ENCODE measurements around the gene SIRT5.

SIRT5 gene

DNA sequence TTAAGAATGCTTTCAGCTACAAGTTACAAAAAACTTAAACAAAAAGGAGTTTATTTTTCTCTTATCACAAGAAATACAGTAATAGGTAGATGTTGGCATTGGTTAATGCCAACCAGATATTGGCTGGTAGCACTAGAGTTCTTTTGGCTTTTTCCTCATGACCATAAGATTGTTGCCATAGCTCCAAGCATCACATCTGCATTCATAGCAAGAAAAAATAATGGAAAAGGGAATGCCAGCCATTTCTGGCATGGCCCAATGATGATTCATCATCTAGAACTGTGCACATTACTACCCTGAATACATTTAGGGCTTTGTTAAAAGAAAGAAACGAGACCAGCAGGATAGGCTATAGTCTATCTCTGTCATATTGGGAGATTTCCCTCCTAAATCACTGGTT lies 20.8 kb upstream of the SIRT5 start:
- DNase-seq (ENCODE audit: low spot score), result no peak

DNA sequence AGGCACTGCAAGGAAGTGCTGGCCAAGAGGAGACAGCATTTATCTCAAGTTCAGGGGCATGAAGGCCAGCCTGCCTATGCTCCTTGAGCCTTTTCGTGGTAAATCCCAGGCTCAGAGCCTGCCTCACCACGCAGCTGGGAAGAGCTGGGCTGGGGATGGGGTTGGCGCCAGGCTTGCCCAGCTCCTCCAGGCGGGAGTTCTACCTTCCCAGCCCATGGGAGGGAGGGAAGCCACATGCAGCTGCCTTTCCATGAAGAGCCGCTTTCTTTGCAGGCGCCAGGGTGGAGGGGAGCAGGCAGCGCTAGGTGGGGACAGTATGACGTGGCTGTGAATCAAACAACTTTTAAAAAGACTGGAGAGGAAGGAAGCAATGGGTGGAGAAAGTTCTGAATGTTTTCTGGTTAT lies 19.5 kb upstream of the SIRT5 start:
- peak; percentile 74 for DNase-seq (ENCODE audit: low spot score)

DNA sequence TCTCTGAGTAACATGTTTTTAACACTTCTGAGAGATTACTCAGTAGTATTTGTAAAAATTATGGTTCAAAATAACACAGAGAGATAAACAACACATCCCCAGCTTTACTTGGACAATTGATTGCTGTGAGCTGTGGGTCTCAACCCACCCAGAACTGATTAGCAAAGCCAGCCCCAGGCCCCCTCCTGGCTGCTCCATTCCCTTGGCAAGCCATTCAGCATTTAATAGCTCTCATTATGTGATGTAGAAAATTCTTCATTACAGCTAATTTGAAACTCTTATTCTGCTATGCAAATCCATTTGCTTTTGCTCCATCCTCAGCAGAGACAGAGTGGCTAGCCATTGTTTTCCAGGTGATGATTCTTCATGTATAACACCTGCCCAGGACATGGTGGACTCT lies 16.6 kb upstream of the SIRT5 start:
- no peak for DNase-seq (ENCODE audit: low spot score)

DNA sequence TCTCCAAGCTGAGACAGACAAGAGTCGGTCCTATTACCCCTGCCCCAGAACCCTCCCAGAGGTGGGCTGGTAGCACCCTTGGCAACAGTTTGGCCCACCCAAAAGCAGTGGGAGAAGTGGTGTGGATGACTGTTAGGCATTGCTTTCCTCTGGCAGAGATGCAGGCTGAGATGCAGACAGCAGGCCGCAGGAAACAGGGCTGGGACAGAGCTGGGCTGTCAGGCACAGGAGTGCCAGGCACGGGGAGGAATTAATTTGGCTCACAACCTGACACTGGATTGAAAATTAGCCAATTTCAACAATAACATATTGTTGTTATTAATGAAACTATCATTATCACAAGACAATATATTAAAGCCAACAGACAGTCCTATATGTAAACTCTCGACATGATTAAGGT lies 15.7 kb upstream of the SIRT5 start:
- DNase-seq (ENCODE audit: low spot score), result no peak

DNA sequence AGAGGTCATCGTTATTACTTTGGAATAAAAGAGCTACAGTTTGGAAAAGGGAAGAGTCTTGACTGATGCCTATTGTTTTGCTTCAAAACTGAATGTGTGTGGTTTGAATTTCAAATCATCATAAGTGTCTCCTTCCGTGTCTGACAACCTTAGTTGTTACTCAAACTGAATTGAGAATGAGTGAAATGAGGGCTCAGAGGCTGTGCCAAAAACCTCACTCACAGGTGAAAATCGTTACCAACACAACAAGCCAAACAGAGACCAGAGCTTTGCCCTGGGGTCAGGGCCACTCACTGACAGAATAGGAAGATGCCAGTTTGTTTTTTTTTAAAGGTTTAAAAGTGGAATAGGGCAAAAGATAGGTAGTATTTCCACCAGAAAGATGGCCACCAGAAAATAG lies 15.2 kb upstream of the SIRT5 start:
- DNase-seq (ENCODE audit: low spot score), result no peak

DNA sequence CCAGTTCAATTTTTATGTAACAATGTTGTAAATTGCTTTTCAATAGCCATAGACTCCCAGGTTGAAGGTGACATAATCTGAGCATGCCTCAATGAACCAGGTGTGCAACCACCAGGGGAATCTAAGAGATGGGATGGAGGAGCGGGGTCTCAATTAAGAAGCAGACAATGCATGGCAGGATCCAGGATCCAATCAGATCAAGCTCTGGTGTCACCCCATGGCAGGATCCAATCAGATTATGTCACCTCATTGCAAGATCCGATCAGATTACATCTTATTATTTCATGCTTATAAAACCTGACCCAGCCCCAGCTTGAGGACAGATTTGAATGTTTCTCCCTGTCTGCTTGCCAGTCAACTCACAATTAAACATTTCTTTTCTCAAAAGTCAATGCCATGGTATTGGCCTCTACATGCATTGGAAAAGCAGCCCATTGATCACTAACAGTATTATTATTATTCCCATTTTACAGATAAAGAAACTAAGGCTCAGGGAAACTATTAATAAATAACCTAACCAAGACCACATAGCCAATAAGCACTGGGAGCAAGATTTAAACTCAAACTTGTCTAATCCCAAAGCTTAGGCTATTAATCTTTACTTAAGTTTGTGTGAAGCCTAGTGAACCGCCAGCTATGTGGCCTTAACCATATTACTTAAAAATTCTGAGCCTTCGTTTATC lies 14.3 kb upstream of the SIRT5 start:
- DNase-seq (ENCODE audit: low spot score), result no peak

DNA sequence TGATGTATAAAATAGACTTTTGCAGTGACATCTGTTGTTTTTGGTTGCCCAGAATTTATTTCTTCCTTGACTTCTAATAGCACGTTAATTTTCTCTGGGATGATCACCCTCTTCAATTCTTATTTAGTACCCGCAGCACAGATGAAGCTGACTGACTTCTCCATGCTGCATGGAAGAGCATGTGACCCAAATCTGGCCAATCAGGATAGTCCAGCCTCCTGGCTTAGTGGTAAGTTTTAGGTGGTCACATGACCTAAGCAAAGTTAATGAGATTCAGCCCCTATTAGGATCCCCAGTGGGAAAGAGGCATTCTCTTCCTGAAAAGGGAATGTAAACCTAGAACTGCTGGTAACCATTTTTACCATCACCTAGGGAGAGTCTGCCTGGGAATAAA lies 13.8 kb upstream of the SIRT5 start:
- no peak for DNase-seq (ENCODE audit: low spot score)

DNA sequence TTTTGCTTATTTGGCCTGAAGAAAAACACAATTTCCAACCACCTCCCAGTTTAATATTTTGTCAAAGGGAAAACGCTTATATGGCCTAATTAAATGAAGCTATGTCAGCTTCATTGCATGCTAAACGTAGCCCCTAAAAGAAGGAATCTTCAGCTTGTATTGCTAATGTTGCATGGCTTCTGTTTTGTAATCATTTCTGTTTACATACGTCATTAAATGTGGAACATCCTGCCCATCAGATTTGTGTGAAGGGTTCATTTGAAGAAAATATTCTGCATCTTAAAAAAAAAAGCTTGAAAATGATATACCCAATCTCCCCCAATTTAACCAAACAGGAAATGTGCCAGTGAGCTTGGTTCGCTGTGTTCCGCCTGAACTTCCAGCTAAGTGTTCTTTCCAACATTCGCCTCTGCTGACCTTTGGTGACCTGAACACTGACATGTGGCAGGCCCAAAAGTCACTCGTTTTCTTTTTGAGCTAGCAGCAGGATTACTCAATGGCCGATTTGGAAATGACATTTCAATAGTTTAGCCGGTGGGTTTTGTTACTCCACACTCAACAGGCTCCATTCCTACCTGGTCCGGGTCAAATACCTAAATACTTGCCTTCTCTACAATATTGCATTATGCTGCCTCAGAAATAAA lies 12.7 kb upstream of the SIRT5 start:
- DNase-seq (ENCODE audit: low spot score), result no peak

DNA sequence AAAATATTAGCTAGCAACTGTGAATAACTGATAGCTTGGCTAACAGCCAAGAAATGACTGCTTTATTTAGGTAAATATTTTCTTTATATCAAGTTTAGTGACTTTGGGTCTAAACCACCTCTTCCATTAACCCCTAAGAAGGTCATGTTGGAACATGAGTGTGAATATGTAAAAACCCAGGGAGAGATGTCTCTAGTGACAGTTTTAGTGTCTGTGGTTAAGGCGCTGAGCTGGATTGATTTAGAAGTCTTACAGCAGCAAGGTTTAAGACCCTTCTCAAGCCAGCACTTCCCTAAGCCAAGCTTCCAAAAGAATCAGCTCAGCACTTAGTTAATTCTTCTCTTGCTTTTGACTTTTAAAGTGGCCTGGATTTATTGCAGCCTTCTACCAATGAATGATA lies 11.4 kb upstream of the SIRT5 start:
- no peak for DNase-seq (ENCODE audit: low spot score)

DNA sequence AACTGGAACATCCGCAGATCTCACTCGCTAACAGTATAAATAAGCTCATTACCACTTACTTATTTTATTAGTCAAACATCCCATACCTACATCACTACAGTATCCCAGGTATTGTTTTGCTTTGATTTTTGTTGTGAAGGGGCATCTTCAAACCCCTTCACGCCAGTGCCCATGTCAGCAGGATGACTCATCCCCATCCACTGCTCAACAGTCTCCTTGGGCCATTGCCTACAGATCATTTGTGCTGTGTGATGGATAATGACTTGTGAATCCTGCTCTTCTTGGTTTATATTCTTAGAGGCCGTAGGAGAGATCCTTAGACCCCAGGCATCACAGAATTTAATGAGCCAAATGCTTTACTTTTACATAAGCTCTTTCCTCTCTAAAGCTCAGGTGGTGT lies 8.5 kb upstream of the SIRT5 start:
- no peak for DNase-seq (ENCODE audit: low spot score)

DNA sequence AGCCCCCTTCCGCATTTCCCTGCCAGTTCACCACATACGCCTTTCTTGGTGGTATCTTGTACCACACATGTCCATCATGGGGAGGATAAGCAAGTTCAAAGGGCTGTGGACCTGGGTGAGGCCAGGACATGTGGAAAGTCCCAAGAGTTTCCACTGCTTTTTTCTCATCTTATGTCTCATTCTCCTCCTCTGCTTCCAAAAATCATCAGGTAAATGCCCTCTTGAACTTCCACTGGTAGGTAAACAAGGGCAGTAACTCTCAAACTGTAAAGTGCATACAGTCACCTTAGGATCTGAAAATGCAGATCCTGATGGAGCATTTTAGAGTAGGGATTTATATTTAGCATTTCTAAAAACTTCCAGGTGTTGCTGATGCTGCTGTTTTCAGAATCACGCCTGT lies 7.9 kb upstream of the SIRT5 start:
- DNase-seq (ENCODE audit: low spot score), result no peak

DNA sequence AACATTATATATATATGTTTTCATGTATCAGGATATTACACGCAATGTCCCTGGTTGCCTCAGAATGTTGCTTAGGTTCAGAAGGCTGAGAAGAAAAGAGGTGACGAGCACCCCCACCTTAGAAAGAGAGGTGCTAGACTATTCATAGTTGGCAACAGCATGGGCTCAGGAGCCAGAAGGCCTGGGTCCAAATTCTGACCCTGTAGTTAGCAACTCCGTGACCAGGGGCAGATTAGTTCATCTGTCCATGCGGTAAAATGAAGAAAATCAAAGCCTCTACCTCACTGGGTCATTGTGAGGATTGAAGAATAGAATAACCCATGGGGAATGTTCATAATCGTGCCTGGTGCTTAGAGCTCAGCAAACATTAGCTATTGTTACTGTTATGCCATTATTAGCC lies 5.4 kb upstream of the SIRT5 start:
- DNase-seq (ENCODE audit: low spot score), result no peak

DNA sequence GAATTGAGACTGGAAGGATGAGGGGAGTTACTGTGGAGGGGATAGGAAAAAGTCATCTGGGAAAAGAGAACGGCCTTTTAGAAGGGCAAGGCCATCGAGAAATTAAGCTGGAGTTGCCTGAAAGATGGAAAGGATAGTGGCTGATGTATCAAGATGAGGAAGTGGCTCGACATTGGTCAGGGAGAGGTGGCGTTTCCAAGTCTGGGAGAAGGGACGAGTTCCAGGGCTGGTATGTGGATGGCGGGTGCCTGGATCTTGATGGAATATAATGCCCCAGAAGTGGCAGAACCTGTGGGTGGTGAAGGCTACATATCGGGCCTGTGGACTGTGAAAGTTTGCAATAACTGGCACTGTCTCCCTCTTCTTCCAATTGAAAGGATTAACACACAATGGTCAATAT lies 2.2 kb upstream of the SIRT5 start:
- DNase-seq (ENCODE audit: low spot score), result no peak

DNA sequence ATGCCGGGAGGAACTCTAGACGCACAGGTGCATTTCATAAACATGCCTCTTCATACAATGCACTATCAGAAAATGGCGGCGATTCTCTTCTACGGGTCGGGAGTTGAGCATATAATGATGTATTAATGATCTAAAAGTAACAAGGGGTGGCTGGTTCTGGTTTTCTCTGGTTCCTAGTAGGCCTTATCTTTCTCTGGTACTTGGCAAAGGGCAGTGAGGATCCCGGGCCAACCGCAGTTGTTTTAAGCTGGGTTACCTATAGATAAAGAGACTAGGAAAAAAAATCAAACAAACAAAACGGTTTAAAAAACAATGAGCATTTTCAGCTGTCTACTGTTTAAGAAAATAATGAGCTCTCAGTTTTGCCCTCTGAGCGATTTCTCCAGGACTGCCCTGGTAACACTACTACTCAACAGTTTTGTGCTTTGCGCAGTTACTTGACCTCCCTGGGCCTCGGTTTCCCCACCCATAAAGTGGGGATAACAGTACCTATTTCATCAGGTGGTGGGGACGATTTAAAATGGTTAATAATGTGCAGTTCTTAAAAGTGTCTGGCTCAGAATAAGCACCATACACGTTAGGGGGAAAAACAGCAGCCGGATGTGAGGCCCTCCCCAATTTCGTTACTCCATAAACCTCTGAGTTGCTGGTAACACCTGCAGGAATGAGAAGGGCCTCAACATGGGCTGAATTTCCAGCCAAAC lies 1.3 kb upstream of the SIRT5 start:
- DNase-seq (ENCODE audit: low spot score), result no peak

DNA sequence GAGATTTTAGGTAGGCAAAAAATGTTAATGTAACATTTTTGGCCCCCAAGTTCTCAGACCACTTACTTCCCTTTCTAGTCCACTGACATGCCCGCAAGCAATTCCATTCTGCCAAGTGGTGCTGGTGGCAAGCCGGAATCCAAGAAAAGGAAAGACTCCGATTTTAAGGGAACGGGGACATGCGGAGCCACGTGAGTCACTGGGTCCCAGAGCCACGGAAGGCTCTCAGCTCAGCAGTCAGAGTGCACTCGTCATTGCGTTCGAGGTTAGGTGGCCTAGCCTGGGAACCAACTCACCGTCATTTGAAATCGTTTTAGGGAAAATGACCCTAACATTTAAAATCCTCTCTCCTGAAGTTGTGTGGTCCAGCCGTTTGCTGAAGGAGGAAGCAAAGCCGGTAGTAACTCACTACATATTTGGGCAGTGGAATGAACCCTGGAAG lies 711 bp upstream of the SIRT5 start:
- DNase-seq (ENCODE audit: low spot score), result peak; percentile 65

DNA sequence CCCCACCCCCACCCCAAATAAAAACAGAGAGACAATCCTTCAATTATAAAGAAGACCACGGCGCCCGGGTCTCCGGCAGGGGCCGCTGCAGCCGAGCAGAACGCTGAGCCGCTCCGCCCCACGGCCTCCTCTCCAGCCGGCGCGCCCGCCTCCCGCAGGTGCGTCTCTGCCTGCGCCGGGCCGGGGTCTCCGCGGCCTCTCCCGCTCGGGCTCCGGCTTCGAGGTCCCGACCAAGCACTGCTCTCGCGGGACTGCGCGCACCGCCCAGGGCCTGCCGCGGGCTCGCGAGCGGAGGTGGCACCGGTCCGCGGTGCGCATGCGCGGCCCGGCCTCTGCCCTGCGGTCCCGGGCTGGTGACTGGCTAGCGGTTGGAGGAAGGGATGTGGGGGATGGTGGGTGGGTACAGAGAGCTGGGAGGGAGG lies 241 bp upstream of the SIRT5 start:
- DNase-seq (ENCODE audit: low spot score), result peak; percentile 99

DNA sequence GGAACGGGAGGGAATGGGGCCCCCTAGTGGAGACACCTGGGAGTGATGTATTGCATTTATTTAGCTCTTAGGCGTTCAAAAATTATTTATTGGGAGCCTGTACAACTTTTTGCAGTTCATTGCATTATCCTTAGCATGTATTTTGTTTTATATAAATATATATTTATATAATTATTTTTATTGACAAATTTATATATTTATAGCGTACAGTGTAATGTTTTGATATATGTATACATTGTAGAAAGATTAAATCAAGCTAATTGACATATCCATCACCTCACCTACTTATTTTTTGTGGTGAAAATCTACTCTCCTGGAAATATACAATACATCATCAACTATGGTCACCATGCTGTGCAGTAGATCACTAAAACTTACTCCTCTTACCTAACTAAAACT lies 975 bp downstream of the SIRT5 start:
- no peak for DNase-seq (ENCODE audit: low spot score)

DNA sequence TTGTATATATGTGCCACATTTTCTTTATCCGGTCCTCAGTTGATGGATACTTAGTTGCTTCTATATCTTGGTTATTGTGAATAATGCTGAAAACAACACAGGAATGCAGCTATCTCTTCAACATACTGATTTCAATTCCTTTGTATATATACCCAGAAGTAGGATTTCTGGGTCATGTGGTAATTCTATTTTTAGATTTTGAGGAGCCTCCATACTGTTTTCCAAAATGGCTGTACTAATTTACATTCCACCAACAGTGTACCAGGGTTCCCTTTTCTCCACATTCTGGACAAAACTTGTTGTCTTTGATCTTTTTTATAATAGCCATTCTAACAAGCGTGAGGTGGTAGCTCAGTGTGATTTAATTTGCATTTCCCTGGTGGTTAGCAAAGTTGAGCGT lies 1.6 kb downstream of the SIRT5 start:
- no peak for DNase-seq (ENCODE audit: low spot score)

DNA sequence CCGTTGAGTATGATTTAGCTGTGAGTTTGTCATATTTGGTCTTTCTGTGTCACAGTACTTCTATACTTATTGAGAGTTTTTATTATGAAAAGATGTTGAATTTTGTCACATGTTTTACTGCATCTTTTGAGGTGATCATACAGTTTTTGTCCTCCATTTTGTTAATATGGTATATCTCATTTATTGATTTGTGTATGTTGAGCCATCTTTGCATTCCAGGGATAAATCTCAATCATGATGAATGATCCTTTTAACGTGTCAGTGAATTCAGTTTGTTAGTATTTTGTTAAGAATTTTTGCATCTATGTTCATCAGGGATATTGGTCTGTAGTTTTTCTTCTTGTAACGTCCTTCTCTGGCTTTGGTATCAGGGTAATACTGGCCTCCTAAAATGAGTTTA lies 3.5 kb downstream of the SIRT5 start:
- no peak for DNase-seq (ENCODE audit: low spot score)

DNA sequence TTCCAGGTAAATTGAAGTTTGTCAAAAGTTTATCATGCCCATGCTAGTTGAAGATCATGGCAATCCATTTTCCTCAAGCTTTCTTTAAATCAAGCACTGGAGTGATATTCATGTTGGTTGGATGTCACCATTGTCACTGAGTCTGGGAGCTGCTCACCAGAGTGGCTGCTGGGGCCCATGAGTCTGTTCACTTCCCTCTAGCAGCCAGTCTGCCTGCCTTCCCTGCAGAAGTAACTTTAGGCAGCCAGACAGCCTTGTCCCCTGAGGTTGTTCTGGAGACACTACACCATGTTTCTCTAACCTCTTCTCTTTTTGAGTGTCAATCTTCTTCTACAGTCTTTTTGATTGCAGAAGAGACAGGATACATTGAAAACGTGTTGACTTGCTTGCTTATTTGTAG lies 5.5 kb downstream of the SIRT5 start:
- no peak for DNase-seq (ENCODE audit: low spot score)

DNA sequence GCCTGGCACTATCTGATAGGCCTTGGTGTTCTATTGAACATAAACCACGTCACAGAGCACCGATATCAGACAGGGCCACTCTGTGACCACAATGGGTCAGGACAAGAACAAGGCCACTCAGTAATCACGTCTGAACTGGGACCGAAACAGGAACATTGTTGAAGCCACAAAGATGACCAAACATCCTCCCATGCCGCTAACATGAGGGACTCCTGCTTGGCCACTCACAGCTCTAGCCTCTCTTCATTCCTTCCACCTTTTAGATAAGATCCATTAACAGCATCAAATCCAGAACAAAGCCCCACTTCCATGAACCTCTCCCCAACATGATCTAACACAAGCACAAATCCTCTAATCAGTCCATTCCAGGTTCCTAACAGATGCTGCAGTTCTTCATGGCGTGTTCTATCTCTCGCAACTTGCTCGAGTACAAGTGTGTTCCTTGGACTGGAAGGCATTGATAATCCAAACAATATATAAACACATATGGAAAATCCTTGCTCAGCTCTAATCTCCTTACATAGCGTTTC lies 7.4 kb downstream of the SIRT5 start:
- DNase-seq (ENCODE audit: low spot score), result no peak

DNA sequence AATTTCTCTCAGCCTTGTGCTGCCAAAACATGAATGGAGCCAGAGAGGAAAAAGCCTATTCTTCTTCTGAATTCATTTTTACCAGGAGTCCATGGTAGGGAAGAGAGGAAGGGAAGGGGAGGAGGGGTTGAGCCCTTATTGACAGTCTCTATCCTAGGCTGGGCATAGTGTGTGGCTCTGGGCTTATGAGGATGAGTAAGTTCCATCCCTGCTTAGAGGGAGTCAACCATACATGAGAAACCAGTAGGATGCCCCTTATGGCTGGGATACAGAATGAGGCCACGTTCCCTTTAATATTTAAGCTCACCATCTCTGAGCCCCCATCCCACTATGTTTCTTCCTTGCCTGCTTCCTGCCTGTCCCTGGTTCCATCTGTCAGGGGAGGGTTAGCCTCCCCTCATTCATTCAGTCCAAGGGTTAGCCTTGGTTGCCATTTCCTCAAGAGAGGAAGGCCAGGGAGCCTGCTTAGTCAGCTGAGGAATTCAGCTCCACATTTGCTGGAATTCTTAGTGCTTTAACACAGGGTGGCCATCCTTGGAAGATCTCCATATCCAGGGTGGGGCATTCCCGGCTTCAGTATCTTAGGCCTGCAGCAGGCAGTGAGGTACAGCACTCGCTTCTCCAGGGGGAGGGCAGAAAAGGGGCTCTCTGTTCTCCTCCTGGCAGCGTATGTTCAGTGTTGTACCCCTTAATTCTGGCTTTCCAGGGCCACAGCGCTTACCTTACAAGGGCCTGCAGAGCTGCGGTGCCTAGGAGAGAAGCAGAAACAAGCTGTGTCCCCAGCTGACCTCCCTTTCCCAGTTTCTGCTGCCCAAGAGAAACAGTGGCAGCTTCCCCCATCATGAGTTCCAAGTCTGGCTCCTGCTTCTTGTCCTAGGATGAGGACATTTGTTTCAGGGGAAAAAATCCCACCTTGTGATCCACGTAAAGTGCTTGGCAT lies 12.5 kb downstream of the SIRT5 start:
- peak; percentile 65 for DNase-seq (ENCODE audit: low spot score)
